Measurements from ENCODE around the gene ZNF10. TPM values are rescaled to one million over a fixed set of nuclear protein-coding genes. Genes with fewer than 3 reads are reported as not detected.

Gene ZNF10
- total RNA-seq, 4 donors from 2014 or later: 3.0 to 8.3 (median 4.3) TPM

GRCh38 chr12:133180669-133181068, 50.2 kb downstream of the ZNF10 start:
- in situ Hi-C loops (cut with MboI; ENCODE audit: low sequenced_read_pairs in 4 of 4) (no loop called here), intact Hi-C loops (cut with DNase I; ENCODE audit: low total_unique reads) (loop anchor here (1.0 kb wide), 5 partner anchors 50 to 224 kb away; partner anchors contain the start of genes ZNF10, ZNF140, ZNF26 and ZNF605)
- H3K4me3 ChIP-seq: peak overlapping the region in 2 of 4 donors; percentile 78 to 89
- H3K27me3 ChIP-seq: no peaks in the 10 kb centered on the region
- no peak for DNase-seq
- TF ChIP-seq CTCF (IDR thresholded peaks at IDR 0.05 in 4 of 5, conservative IDR thresholded peaks at IDR 0.05 in 1 of 5): no peak
- TF ChIP-seq POLR2A (IDR thresholded peaks at IDR 0.05): no peak
- no peak overlapping the region for H3K27ac ChIP-seq
- peaks cover 7 to 9% of the 10 kb centered on the region in 2 donors for H3K4me1 ChIP-seq
- ATAC-seq: no peak
- peaks cover 0 to 37% (median 10%) of the 10 kb centered on the region in 3 donors for H3K9me3 ChIP-seq
- H3K36me3 ChIP-seq: peaks cover 0 to 31% of the 10 kb centered on the region in 2 donors

DNA sequence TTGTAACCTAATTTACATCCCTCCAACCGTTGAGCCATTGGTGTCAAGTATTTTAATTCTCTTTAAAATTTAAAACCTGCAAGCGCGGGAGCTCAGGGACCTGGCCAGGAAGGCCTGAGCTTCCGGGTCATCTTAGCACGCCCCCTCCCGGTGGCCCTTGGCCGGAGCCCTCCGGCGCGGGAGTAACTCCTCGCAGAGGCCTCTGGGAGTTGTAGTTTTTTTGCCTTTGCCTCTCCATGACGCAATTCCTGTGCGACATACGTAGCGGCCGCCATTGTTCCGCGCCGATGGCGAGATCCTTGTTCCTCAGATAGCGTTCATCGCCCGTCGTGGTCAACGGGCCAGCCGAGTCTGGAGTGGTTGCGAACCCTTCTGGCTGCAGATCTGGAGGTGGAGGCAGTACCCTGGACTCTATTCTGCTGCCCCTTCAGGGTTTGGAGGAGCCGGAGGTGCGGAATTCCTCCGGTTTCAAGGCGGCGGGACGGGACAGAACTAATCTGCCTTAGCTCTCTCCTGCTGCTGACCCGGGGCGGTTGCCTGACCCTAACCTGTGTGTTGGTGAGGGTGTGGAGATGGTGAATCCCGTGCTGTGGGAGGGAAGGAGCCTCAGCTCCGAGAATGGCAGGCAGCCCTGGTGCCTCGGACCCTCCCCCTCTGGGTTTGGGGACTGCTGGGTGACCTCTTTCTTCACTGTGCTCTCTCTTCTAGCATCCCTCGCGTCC, 51.0 kb downstream of the ZNF10 start, which contains the start of gene ZNF268:
Gene ZNF268 (plus strand): TSS at position 258 of the 722 bp plus-strand sequence. CDS start 503 bp downstream, outside the sequence.
- peaks cover 7 to 9% of the 10 kb centered on the region in 2 donors for H3K4me1 ChIP-seq
- intact Hi-C loops (cut with DNase I; ENCODE audit: low total_unique reads) (loop anchor here (1.0 kb wide), 5 partner anchors 51 to 225 kb away; partner anchors contain the start of genes ZNF10, ZNF140, ZNF26 and ZNF605), in situ Hi-C loops (cut with MboI; ENCODE audit: low sequenced_read_pairs in 4 of 4) (no loop called here)
- peak within 1 kb of the TSS; percentile 65 to 91 (median 84) for H3K4me3 ChIP-seq
- ATAC-seq (peak; percentile 90 to 100), DNase-seq (peak; percentile 68 to 83)
- H3K27ac ChIP-seq: peak within 1 kb of the TSS; percentile 44 to 76 (median 62)
- TF ChIP-seq CTCF (IDR thresholded peaks at IDR 0.05 in 4 of 5, conservative IDR thresholded peaks at IDR 0.05 in 1 of 5) (peak; percentile 40 to 76 (median 75)), POLR2A (IDR thresholded peaks at IDR 0.05) (no peak)
- H3K27me3 ChIP-seq: no peaks in the 10 kb centered on the region
- peaks cover 0 to 39% of the 10 kb centered on the region in 2 donors for H3K36me3 ChIP-seq
- peaks cover 0 to 37% (median 17%) of the 10 kb centered on the region in 3 donors for H3K9me3 ChIP-seq

GRCh38 chr12:133190176-133190575, 59.7 kb downstream of the ZNF10 start:
- peaks cover 26 to 100% of the 10 kb centered on the region in 2 donors for H3K36me3 ChIP-seq
- H3K9me3 ChIP-seq: peaks cover 5 to 72% (median 28%) of the 10 kb centered on the region in 3 donors
- no peaks in the 10 kb centered on the region for H3K4me1 ChIP-seq
- DNase-seq: no peak
- intact Hi-C loops (cut with DNase I; ENCODE audit: low total_unique reads): no loop called here
- in situ Hi-C loops (cut with MboI; ENCODE audit: low sequenced_read_pairs in 4 of 4): no loop called here
- ATAC-seq: no peak
- no peaks in the 10 kb centered on the region for H3K27me3 ChIP-seq
- no peak overlapping the region for H3K27ac ChIP-seq
- no peak overlapping the region for H3K4me3 ChIP-seq
- TF ChIP-seq POLR2A (IDR thresholded peaks at IDR 0.05) (no peak), CTCF (IDR thresholded peaks at IDR 0.05 in 4 of 5, conservative IDR thresholded peaks at IDR 0.05 in 1 of 5) (no peak)

- intact Hi-C loops (cut with DNase I; ENCODE audit: low total_unique reads): no loop called here
- Histone ChIP-seq H3K4me3 (no peak overlapping the region), H3K27me3 (no peaks in the 10 kb centered on the region), H3K36me3 (peaks cover 24 to 91% of the 10 kb centered on the region in 2 donors), H3K4me1 (no peaks in the 10 kb centered on the region), H3K9me3 (peaks cover 9 to 60% (median 22%) of the 10 kb centered on the region in 3 donors), H3K27ac (no peak overlapping the region)
- ATAC-seq: no peak
- in situ Hi-C loops (cut with MboI; ENCODE audit: low sequenced_read_pairs in 4 of 4): no loop called here
- no peak for DNase-seq
- TF ChIP-seq CTCF (IDR thresholded peaks at IDR 0.05 in 4 of 5, conservative IDR thresholded peaks at IDR 0.05 in 1 of 5) (no peak), POLR2A (IDR thresholded peaks at IDR 0.05) (no peak)
Observed at GRCh38 chr12:133192847-133193246, 62.4 kb downstream of the ZNF10 start.

Data from gastrocnemius medialis (tissue), 4 donors.